ENCODE data around the gene SHANK3.

DNA sequence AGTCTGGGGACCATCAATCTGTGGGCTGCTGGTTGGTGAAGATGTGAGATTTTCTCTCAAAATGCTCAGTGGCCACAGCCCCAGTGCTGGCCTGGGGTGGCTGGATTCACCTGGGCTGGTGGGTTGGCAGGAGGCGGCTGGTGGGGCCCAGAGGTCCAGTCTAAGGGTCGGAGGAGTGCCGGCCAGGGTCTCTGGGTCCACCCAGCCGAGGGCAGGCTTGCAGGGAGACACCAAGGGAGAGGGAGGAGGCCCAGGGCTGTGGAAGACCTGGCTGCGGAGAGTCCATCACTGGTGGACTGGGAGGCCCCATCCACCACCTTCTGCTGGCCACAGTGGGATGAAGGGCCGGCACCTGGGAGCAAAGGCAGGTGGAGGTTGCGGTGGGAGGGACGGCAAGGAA, 582 bp upstream of the SHANK3 start:
- TF ChIP-seq, protein P1, sequence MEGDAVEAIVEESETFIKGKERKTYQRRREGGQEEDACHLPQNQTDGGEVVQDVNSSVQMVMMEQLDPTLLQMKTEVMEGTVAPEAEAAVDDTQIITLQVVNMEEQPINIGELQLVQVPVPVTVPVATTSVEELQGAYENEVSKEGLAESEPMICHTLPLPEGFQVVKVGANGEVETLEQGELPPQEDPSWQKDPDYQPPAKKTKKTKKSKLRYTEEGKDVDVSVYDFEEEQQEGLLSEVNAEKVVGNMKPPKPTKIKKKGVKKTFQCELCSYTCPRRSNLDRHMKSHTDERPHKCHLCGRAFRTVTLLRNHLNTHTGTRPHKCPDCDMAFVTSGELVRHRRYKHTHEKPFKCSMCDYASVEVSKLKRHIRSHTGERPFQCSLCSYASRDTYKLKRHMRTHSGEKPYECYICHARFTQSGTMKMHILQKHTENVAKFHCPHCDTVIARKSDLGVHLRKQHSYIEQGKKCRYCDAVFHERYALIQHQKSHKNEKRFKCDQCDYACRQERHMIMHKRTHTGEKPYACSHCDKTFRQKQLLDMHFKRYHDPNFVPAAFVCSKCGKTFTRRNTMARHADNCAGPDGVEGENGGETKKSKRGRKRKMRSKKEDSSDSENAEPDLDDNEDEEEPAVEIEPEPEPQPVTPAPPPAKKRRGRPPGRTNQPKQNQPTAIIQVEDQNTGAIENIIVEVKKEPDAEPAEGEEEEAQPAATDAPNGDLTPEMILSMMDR (IDR thresholded peaks at IDR 0.05; ENCODE audit: low read depth, low read length): no peak
- TF ChIP-seq POLR2A (IDR thresholded peaks at IDR 0.05; ENCODE audit: extremely low read depth, insufficient read length) (no peak), MYC (IDR thresholded peaks at IDR 0.05; ENCODE audit: low read depth, low read length) (no peak)
- TF ChIP-seq, protein P2, sequence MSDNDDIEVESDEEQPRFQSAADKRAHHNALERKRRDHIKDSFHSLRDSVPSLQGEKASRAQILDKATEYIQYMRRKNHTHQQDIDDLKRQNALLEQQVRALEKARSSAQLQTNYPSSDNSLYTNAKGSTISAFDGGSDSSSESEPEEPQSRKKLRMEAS (IDR thresholded peaks at IDR 0.05; ENCODE audit: low read depth, low read length): no peak

Measured in NB4 (cell line).